C4-2B (cell line): ENCODE results near the gene ARHGAP22.

Experiments
- CTCF ChIP-seq: fragments of 450-650 bp; conservative IDR thresholded peaks from 2 replicates; pipeline ENCODE4 v1.5.1; 2017; ENCODE audit warnings: mild to moderate bottlenecking
- ZFX ChIP-seq: fragments of 450-650 bp; IDR thresholded peaks from 2 replicates; pipeline ENCODE4 v1.6.1; 2017

GRCh38 chr10:48507494-48507893 lies 97.4 kb downstream of the ARHGAP22 start:
- TF ChIP-seq ZFX (no peak), CTCF (no peak)
